NCI-H2196 (cell line): ENCODE data around the gene HS1BP3.

Experiments
- DNase-seq: peaks from one replicate; lab custom pipeline; 2025; ENCODE audit not compliant: unreplicated experiment; lab: John Stamatoyannopoulos, UW

Gene HS1BP3

GRCh38 chr2:20588918-20589871, 61.7 kb downstream of the HS1BP3 start:
- DNase-seq: no peak

- DNase-seq: no peak
These were observed 64.9 kb downstream of the HS1BP3 start for GRCh38 chr2:20585710-20586594.

GRCh38 chr2:20585359-20585709, 65.6 kb downstream of the HS1BP3 start:
- no peak for DNase-seq

- peak; percentile 18 for DNase-seq
These were observed 66.2 kb downstream of the HS1BP3 start for GRCh38 chr2:20584399-20585358.

GRCh38 chr2:20584045-20584398, 66.9 kb downstream of the HS1BP3 start:
- no peak for DNase-seq

- no peak for DNase-seq
These were observed 67.4 kb downstream of the HS1BP3 start for GRCh38 chr2:20583425-20583881.

GRCh38 chr2:20582600-20583221, 68.2 kb downstream of the HS1BP3 start:
- DNase-seq: no peak

- DNase-seq: no peak
These were observed 70.0 kb downstream of the HS1BP3 start for GRCh38 chr2:20580690-20581437.

GRCh38 chr2:20579866-20580265, 71.0 kb downstream of the HS1BP3 start:
- no peak for DNase-seq

- DNase-seq: peak; percentile 69
These were observed 71.7 kb downstream of the HS1BP3 start for GRCh38 chr2:20578895-20579825.

- no peak for DNase-seq
These were observed 72.5 kb downstream of the HS1BP3 start for GRCh38 chr2:20578266-20578894.

- no peak for DNase-seq
These were observed 73.2 kb downstream of the HS1BP3 start for GRCh38 chr2:20577495-20578235.

GRCh38 chr2:20576598-20577115, 74.2 kb downstream of the HS1BP3 start:
- DNase-seq: no peak

GRCh38 chr2:20575935-20576597, 74.8 kb downstream of the HS1BP3 start:
- no peak for DNase-seq

- DNase-seq: no peak
These were observed 75.5 kb downstream of the HS1BP3 start for GRCh38 chr2:20575414-20575813.

GRCh38 chr2:20574930-20575329, 76.0 kb downstream of the HS1BP3 start:
- no peak for DNase-seq
